Dermis microvascular lymphatic vessel endothelial cell (primary cell): ENCODE data around the gene CAMKK1. TPM values are rescaled to one million over a fixed set of nuclear protein-coding genes. Genes with fewer than 3 reads are reported as not detected.
"Not testable (repeated sequence)": the region's sequence is repeated elsewhere in the genome, so short reads cannot be mapped to it uniquely, and the experiment has no call there.

Experiments used
- DNase-seq, 2 donors: peaks; one replicate each; pipeline versions ENCODE4 v3.0.0 to v3.0.0-alpha.2; 2010; ENCODE audit warnings: low read depth in 2 of 2
- total RNA-seq: library from RNA; depleted of rRNA; stranded (reverse); fragments of >200 nt; gene quantifications from 2 replicates; pipeline ENCODE4 v1.2.1, GENCODE V29; 2014

The CAMKK1 gene
- total RNA-seq, 1 donor from 2014 or later, result 0.64 TPM

GRCh38 chr17:3880983-3881382 lies 11.9 kb downstream of the CAMKK1 start:
- DNase-seq, result no peak

- no peak for DNase-seq
Observed at GRCh38 chr17:3879591-3880417, 13.0 kb downstream of the CAMKK1 start.

- no peak for DNase-seq
Observed at GRCh38 chr17:3879186-3879585, 13.7 kb downstream of the CAMKK1 start.

- no peak for DNase-seq
Observed at GRCh38 chr17:3877220-3877619, 15.6 kb downstream of the CAMKK1 start.

GRCh38 chr17:3875317-3875716 lies 17.5 kb downstream of the CAMKK1 start:
- DNase-seq, result no peak

GRCh38 chr17:3873862-3874261 lies 19.0 kb downstream of the CAMKK1 start:
- DNase-seq, result no peak

- peak in 1 of 2 donors; percentile 56 for DNase-seq
Observed at GRCh38 chr17:3870871-3871306, 22.0 kb downstream of the CAMKK1 start.

- no peak for DNase-seq
Observed at GRCh38 chr17:3867606-3868005, 25.2 kb downstream of the CAMKK1 start.

GRCh38 chr17:3867106-3867505 lies 25.7 kb downstream of the CAMKK1 start:
- no peak for DNase-seq

GRCh38 chr17:3866276-3866675 lies 26.6 kb downstream of the CAMKK1 start:
- DNase-seq, result no peak

GRCh38 chr17:3865176-3865575 lies 27.7 kb downstream of the CAMKK1 start:
- no peak for DNase-seq

- DNase-seq, result no peak
Observed at GRCh38 chr17:3864534-3864933, 28.3 kb downstream of the CAMKK1 start.

- no peak for DNase-seq
Observed at GRCh38 chr17:3861761-3862681, 30.8 kb downstream of the CAMKK1 start.

- DNase-seq, result no peak
Observed at GRCh38 chr17:3860939-3861700, 31.7 kb downstream of the CAMKK1 start.

- no peak for DNase-seq
Observed at GRCh38 chr17:3859940-3860339, 32.9 kb downstream of the CAMKK1 start.

- no peak for DNase-seq
Observed at GRCh38 chr17:3857261-3858105, 35.4 kb downstream of the CAMKK1 start.

GRCh38 chr17:3854204-3854603 lies 38.6 kb downstream of the CAMKK1 start:
- DNase-seq, result not testable (repeated sequence)

GRCh38 chr17:3852561-3852960 lies 40.3 kb downstream of the CAMKK1 start:
- DNase-seq, result no peak

GRCh38 chr17:3851461-3852100 lies 41.3 kb downstream of the CAMKK1 start:
- DNase-seq, result no peak

GRCh38 chr17:3848229-3848835 lies 44.5 kb downstream of the CAMKK1 start:
- no peak for DNase-seq
